OCI-LY1 (cell line): ENCODE results near the gene SLC25A42.

Experiments used
- EZH2 ChIP-seq: fragments of 200-600 bp; sonication (generic), shearing (Covaris generic); IDR thresholded peaks from 2 replicates; pipeline ENCODE4 v1.8.0; 2017; ENCODE audit warnings: borderline replicate concordance, mixed run types, mild to moderate bottlenecking, antibody characterized with exemption, low read length, moderate library complexity, mixed read lengths
- TF ChIP-seq, protein P1 (sequence below): fragments of 200-600 bp; sonication (generic), shearing (Covaris generic); IDR thresholded peaks from 2 replicates; pipeline ENCODE4 v1.5.1; 2017; ENCODE audit warnings: mild to moderate bottlenecking, antibody characterized with exemption, low read length, moderate library complexity, mixed read lengths

- TF ChIP-seq, protein P1, sequence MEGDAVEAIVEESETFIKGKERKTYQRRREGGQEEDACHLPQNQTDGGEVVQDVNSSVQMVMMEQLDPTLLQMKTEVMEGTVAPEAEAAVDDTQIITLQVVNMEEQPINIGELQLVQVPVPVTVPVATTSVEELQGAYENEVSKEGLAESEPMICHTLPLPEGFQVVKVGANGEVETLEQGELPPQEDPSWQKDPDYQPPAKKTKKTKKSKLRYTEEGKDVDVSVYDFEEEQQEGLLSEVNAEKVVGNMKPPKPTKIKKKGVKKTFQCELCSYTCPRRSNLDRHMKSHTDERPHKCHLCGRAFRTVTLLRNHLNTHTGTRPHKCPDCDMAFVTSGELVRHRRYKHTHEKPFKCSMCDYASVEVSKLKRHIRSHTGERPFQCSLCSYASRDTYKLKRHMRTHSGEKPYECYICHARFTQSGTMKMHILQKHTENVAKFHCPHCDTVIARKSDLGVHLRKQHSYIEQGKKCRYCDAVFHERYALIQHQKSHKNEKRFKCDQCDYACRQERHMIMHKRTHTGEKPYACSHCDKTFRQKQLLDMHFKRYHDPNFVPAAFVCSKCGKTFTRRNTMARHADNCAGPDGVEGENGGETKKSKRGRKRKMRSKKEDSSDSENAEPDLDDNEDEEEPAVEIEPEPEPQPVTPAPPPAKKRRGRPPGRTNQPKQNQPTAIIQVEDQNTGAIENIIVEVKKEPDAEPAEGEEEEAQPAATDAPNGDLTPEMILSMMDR, result no peak
- no peak for TF ChIP-seq EZH2
Observed at GRCh38 chr19:19155495-19156219, 91.9 kb downstream of the SLC25A42 start.
